ENCODE data around the gene ZBTB7C. TPM values are rescaled to one million over a fixed set of nuclear protein-coding genes. Genes with fewer than 3 reads are reported as not detected.

ZBTB7C gene
- total RNA-seq, 2 experiments from 2014 or later, result not detected

GRCh38 chr18:48398074-48398473, 11.1 kb downstream of the ZBTB7C start:
- H3K4me3 Mint-ChIP-seq, result no peak overlapping the region
- H3K9me3 Mint-ChIP-seq (ENCODE audit: low read depth), result no peaks in the 10 kb centered on the region
- H3K4me1 Mint-ChIP-seq, result peaks cover 4% of the 10 kb centered on the region
- H3K27me3 Mint-ChIP-seq, result peaks cover 48% of the 10 kb centered on the region
- DNase-seq, result no peak
- no peaks in the 10 kb centered on the region for H3K36me3 Mint-ChIP-seq (ENCODE audit: low read depth)
- no peak for ATAC-seq
- no peak overlapping the region for H3K27ac Mint-ChIP-seq
- CTCF ChIA-PET, result interaction anchor here (1.1 kb wide), 1 partner anchor 23 kb away, joined by 4 read pairs; no protein-coding TSS in a partner anchor
- POLR2A ChIA-PET, result interaction anchor here (0.7 kb wide), 1 partner anchor 63 kb away, joined by 3 read pairs; no protein-coding TSS in a partner anchor
- intact Hi-C loops (cut with DNase I, micrococcal nuclease), result no loop called here

- CTCF ChIA-PET, result interaction anchor here (1.1 kb wide), 1 partner anchor 22 kb away, joined by 4 read pairs; no protein-coding TSS in a partner anchor
- DNase-seq, result no peak
- Mint-ChIP-seq H3K36me3 (ENCODE audit: low read depth) (no peaks in the 10 kb centered on the region), H3K4me1 (peaks cover 4% of the 10 kb centered on the region), H3K27ac (no peak overlapping the region), H3K27me3 (peaks cover 51% of the 10 kb centered on the region), H3K9me3 (ENCODE audit: low read depth) (no peaks in the 10 kb centered on the region), H3K4me3 (no peak overlapping the region)
- POLR2A ChIA-PET, result no interaction called here
- intact Hi-C loops (cut with DNase I, micrococcal nuclease), result no loop called here
- ATAC-seq, result no peak
These were observed 12.2 kb downstream of the ZBTB7C start for GRCh38 chr18:48397021-48397420.

DNA sequence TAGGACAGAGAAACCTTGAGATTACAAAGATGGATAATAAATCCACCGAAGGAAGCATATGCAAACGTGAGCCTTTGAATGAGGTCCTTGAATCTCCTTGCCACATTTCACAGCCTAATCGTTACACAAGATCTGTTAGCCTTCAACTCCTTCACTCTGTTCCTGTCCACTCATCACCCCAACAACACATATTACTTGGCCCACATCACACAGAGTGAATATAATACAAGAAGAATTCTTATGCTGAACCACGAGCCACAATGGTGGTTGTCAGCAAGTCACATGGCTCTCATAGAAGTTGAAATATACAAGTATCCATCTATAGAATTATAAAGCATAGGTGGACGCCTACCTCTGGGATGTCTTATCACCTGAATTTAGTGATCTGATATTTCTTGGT, 12.6 kb downstream of the ZBTB7C start:
- Mint-ChIP-seq H3K4me3 (no peak overlapping the region), H3K27me3 (peaks cover 53% of the 10 kb centered on the region), H3K27ac (no peak overlapping the region), H3K9me3 (ENCODE audit: low read depth) (no peaks in the 10 kb centered on the region), H3K36me3 (ENCODE audit: low read depth) (no peaks in the 10 kb centered on the region), H3K4me1 (peaks cover 4% of the 10 kb centered on the region)
- ATAC-seq (no peak), DNase-seq (no peak)
- ChIA-PET CTCF (no interaction called here), POLR2A (no interaction called here)
- intact Hi-C loops (cut with DNase I, micrococcal nuclease), result no loop called here

GRCh38 chr18:48395646-48396045, 13.5 kb downstream of the ZBTB7C start:
- ATAC-seq (no peak), DNase-seq (no peak)
- POLR2A ChIA-PET, result no interaction called here
- CTCF ChIA-PET, result interaction anchor here (0.6 to 1.0 kb wide), 2 partner anchors 12 to 370 kb away, joined by 3 read pairs; no protein-coding TSS in a partner anchor
- H3K27me3 Mint-ChIP-seq, result peaks cover 56% of the 10 kb centered on the region
- H3K4me1 Mint-ChIP-seq, result peaks cover 4% of the 10 kb centered on the region
- no peak overlapping the region for H3K27ac Mint-ChIP-seq
- H3K4me3 Mint-ChIP-seq, result no peak overlapping the region
- no peaks in the 10 kb centered on the region for H3K36me3 Mint-ChIP-seq (ENCODE audit: low read depth)
- intact Hi-C loops (cut with DNase I, micrococcal nuclease), result no loop called here
- no peaks in the 10 kb centered on the region for H3K9me3 Mint-ChIP-seq (ENCODE audit: low read depth)

DNA sequence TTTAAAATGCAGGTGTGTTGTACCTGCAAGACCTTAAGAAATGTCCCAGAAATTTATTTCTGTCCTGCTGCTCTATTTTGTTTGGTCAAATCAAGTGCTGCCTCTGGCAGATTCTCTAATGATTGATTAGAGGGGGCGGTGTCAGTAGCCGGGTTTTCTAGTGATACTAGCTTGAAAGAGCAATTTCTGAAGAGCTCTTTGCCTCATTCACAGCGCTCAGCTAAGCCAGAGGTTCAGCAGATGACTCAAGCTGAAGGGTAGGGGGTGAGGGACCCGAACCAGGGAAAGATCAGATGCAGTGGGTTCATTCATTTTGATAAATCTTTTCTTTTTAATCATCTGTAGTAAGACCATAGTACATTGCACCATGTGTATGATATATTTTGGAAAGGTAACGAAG, 15.0 kb downstream of the ZBTB7C start:
- POLR2A ChIA-PET, result no interaction called here
- no peak overlapping the region for H3K27ac Mint-ChIP-seq
- intact Hi-C loops (cut with DNase I, micrococcal nuclease), result no loop called here
- DNase-seq (no peak), ATAC-seq (no peak)
- CTCF ChIA-PET, result interaction anchor here (1.0 kb wide), 1 partner anchor 51 kb away, joined by 3 read pairs; no protein-coding TSS in a partner anchor
- no peaks in the 10 kb centered on the region for H3K4me1 Mint-ChIP-seq
- no peaks in the 10 kb centered on the region for H3K9me3 Mint-ChIP-seq (ENCODE audit: low read depth)
- no peak overlapping the region for H3K4me3 Mint-ChIP-seq
- H3K36me3 Mint-ChIP-seq (ENCODE audit: low read depth), result no peaks in the 10 kb centered on the region
- peaks cover 58% of the 10 kb centered on the region for H3K27me3 Mint-ChIP-seq

- DNase-seq, result no peak
- intact Hi-C loops (cut with DNase I, micrococcal nuclease), result no loop called here
- peaks cover 57% of the 10 kb centered on the region for H3K27me3 Mint-ChIP-seq
- no peak for ATAC-seq
- H3K27ac Mint-ChIP-seq, result no peak overlapping the region
- ChIA-PET POLR2A (no interaction called here), CTCF (no interaction called here)
- H3K4me1 Mint-ChIP-seq, result no peaks in the 10 kb centered on the region
- H3K4me3 Mint-ChIP-seq, result no peak overlapping the region
- no peaks in the 10 kb centered on the region for H3K9me3 Mint-ChIP-seq (ENCODE audit: low read depth)
- H3K36me3 Mint-ChIP-seq (ENCODE audit: low read depth), result no peaks in the 10 kb centered on the region
These were observed 15.4 kb downstream of the ZBTB7C start for GRCh38 chr18:48393776-48394175.

DNA sequence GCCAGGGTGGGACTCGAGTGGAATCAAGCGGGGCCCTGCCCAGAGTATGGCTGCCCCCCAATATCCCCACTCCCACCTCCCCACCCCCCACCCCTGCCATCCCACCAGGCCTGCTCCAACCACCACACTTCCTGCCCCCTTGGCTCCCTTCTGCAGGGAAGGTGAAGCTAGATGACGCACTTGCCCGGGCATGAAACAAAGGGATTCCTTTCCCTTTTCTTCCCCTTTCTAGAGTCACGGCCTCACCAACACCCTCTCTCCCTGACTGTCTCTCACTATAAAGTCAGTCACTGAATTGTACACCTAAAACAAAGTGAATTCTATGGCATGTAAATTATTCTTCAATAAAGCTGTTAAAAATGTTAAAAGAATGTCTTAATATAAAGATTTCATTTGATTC, 16.0 kb downstream of the ZBTB7C start:
- H3K9me3 Mint-ChIP-seq (ENCODE audit: low read depth), result no peaks in the 10 kb centered on the region
- DNase-seq (no peak), ATAC-seq (no peak)
- peaks cover 56% of the 10 kb centered on the region for H3K27me3 Mint-ChIP-seq
- ChIA-PET CTCF (interaction anchor here (0.6 kb wide), 1 partner anchor 63 kb away, joined by 3 read pairs; no protein-coding TSS in a partner anchor), POLR2A (no interaction called here)
- H3K4me1 Mint-ChIP-seq, result no peaks in the 10 kb centered on the region
- H3K27ac Mint-ChIP-seq, result no peak overlapping the region
- intact Hi-C loops (cut with DNase I, micrococcal nuclease), result no loop called here
- no peak overlapping the region for H3K4me3 Mint-ChIP-seq
- no peaks in the 10 kb centered on the region for H3K36me3 Mint-ChIP-seq (ENCODE audit: low read depth)

GRCh38 chr18:48392268-48392667, 16.9 kb downstream of the ZBTB7C start:
- intact Hi-C loops (cut with DNase I, micrococcal nuclease), result no loop called here
- H3K4me3 Mint-ChIP-seq, result no peak overlapping the region
- CTCF ChIA-PET, result interaction anchor here (0.5 to 1.3 kb wide), 3 partner anchors 19 to 372 kb away, joined by 3 to 4 read pairs (median 4); no protein-coding TSS in a partner anchor
- no peak for DNase-seq
- no peak overlapping the region for H3K27ac Mint-ChIP-seq
- peaks cover 50% of the 10 kb centered on the region for H3K27me3 Mint-ChIP-seq
- no peak for ATAC-seq
- H3K4me1 Mint-ChIP-seq, result no peaks in the 10 kb centered on the region
- no peaks in the 10 kb centered on the region for H3K36me3 Mint-ChIP-seq (ENCODE audit: low read depth)
- no peaks in the 10 kb centered on the region for H3K9me3 Mint-ChIP-seq (ENCODE audit: low read depth)
- POLR2A ChIA-PET, result no interaction called here

GRCh38 chr18:48391868-48392267, 17.3 kb downstream of the ZBTB7C start:
- H3K4me3 Mint-ChIP-seq, result no peak overlapping the region
- intact Hi-C loops (cut with DNase I, micrococcal nuclease), result no loop called here
- DNase-seq (no peak), ATAC-seq (no peak)
- CTCF ChIA-PET, result interaction anchor here (0.7 to 1.3 kb wide), 2 partner anchors 20 to 53 kb away, joined by 4 read pairs; no protein-coding TSS in a partner anchor
- no peaks in the 10 kb centered on the region for H3K36me3 Mint-ChIP-seq (ENCODE audit: low read depth)
- POLR2A ChIA-PET, result no interaction called here
- H3K9me3 Mint-ChIP-seq (ENCODE audit: low read depth), result no peaks in the 10 kb centered on the region
- H3K27me3 Mint-ChIP-seq, result peaks cover 50% of the 10 kb centered on the region
- H3K27ac Mint-ChIP-seq, result no peak overlapping the region
- no peaks in the 10 kb centered on the region for H3K4me1 Mint-ChIP-seq

GRCh38 chr18:48390641-48391040, 18.5 kb downstream of the ZBTB7C start:
- peaks cover 56% of the 10 kb centered on the region for H3K27me3 Mint-ChIP-seq
- DNase-seq (no peak), ATAC-seq (no peak)
- no peak overlapping the region for H3K4me3 Mint-ChIP-seq
- intact Hi-C loops (cut with DNase I, micrococcal nuclease), result no loop called here
- H3K36me3 Mint-ChIP-seq (ENCODE audit: low read depth), result no peaks in the 10 kb centered on the region
- ChIA-PET POLR2A (no interaction called here), CTCF (interaction anchor here (0.6 to 0.8 kb wide), 2 partner anchors 9 to 165 kb away, joined by 3 read pairs; no protein-coding TSS in a partner anchor)
- no peak overlapping the region for H3K27ac Mint-ChIP-seq
- no peaks in the 10 kb centered on the region for H3K9me3 Mint-ChIP-seq (ENCODE audit: low read depth)
- H3K4me1 Mint-ChIP-seq, result no peaks in the 10 kb centered on the region

DNA sequence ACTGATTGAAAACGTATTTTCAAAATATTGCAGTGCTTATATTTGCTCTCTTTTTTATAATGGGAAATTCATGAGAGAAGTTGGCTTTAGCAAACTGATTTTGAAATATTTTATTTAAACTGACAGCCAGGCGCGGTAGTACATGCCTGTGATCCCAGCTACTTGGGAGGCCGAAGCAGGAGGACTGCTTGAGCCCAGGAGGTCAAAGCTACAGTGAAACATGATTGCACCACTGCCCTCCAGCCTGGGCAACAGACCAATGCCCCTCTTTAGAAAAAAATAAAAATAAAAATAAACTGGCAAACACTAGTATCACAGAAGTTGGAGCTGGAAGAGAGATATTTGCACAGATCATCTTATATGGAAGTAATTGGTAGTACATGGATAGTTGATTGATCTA, 20.7 kb downstream of the ZBTB7C start:
- no peak overlapping the region for H3K27ac Mint-ChIP-seq
- ChIA-PET CTCF (no interaction called here), POLR2A (no interaction called here)
- intact Hi-C loops (cut with DNase I, micrococcal nuclease), result no loop called here
- no peaks in the 10 kb centered on the region for H3K4me1 Mint-ChIP-seq
- peaks cover 42% of the 10 kb centered on the region for H3K27me3 Mint-ChIP-seq
- H3K4me3 Mint-ChIP-seq, result no peak overlapping the region
- ATAC-seq (no peak), DNase-seq (no peak)
- no peaks in the 10 kb centered on the region for H3K9me3 Mint-ChIP-seq (ENCODE audit: low read depth)
- H3K36me3 Mint-ChIP-seq (ENCODE audit: low read depth), result no peaks in the 10 kb centered on the region

GRCh38 chr18:48387300-48387699, 21.9 kb downstream of the ZBTB7C start:
- H3K27me3 Mint-ChIP-seq, result peaks cover 33% of the 10 kb centered on the region
- H3K27ac Mint-ChIP-seq, result no peak overlapping the region
- no peaks in the 10 kb centered on the region for H3K36me3 Mint-ChIP-seq (ENCODE audit: low read depth)
- no peaks in the 10 kb centered on the region for H3K9me3 Mint-ChIP-seq (ENCODE audit: low read depth)
- no peak for DNase-seq
- no peaks in the 10 kb centered on the region for H3K4me1 Mint-ChIP-seq
- ChIA-PET CTCF (no interaction called here), POLR2A (no interaction called here)
- no peak for ATAC-seq
- no peak overlapping the region for H3K4me3 Mint-ChIP-seq
- intact Hi-C loops (cut with DNase I, micrococcal nuclease), result no loop called here

Measured in activated CD4-positive, alpha-beta T cell treated with anti-CD3 and anti-CD28 coated beads for 36 hours (primary cell).